ENCODE data around the gene GLS.

Gene GLS

DNA sequence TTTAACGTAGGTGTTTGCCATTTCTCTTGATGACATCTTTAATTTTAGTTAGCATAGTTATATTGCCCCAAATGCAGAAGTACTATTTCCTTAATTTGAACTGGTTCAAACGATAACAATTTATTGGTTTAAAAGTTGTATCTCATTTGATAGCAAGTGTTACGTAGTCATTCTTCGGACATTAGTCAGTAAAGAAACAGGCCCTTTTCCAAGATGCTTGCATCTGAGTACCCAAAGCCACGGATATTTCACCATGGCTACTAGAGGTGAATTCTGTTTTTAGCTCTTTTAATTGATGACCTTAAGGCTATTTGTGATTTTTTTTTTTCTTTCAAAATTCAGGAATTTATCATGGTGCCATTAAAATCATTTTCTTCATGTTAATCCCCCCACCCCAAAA is 32.1 kb downstream of the GLS start:
- Histone ChIP-seq H3K9me3 (ENCODE audit: control insufficient read depth, low read length) (no peaks in the 10 kb centered on the region), H3K4me3 (ENCODE audit: low read length) (no peak overlapping the region), H3K27me3 (replicated peaks; ENCODE audit: control insufficient read depth, insufficient read depth, low read length) (no peaks in the 10 kb centered on the region), H3K9ac (ENCODE audit: low read length) (no peak overlapping the region), H3K36me3 (ENCODE audit: control insufficient read depth, insufficient read depth, low read length, severe bottlenecking) (peaks cover 91% of the 10 kb centered on the region), H3K4me1 (ENCODE audit: control insufficient read depth, insufficient read depth, low read length) (peaks cover 41% of the 10 kb centered on the region)
- no peak for DNase-seq (ENCODE audit: low read depth)

DNA sequence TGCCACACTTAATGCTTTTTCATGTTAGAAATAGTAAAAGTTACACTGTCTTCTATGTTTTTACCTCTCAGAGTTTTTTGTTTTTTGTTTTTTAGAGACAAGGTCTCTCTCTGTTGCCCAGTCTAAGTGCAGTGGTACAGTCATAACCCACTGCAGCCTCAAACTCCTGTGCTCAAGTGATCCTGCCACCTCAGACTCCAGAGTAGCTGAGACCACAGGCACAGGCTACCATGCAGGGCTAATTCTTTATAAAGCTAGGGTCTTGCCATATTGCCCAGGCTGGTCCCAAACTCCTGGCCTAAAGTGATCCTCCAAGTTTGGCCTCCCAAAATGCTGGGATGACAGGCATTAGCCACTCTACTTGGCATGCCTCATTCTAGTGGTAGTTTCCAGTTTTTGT is 33.1 kb downstream of the GLS start:
- Histone ChIP-seq H3K4me3 (ENCODE audit: low read length) (no peak overlapping the region), H3K4me1 (ENCODE audit: control insufficient read depth, insufficient read depth, low read length) (peaks cover 41% of the 10 kb centered on the region), H3K27me3 (replicated peaks; ENCODE audit: control insufficient read depth, insufficient read depth, low read length) (no peaks in the 10 kb centered on the region), H3K36me3 (ENCODE audit: control insufficient read depth, insufficient read depth, low read length, severe bottlenecking) (peaks cover 91% of the 10 kb centered on the region), H3K9ac (ENCODE audit: low read length) (no peak overlapping the region), H3K9me3 (ENCODE audit: control insufficient read depth, low read length) (no peaks in the 10 kb centered on the region)
- DNase-seq (ENCODE audit: low read depth) = no peak

DNA sequence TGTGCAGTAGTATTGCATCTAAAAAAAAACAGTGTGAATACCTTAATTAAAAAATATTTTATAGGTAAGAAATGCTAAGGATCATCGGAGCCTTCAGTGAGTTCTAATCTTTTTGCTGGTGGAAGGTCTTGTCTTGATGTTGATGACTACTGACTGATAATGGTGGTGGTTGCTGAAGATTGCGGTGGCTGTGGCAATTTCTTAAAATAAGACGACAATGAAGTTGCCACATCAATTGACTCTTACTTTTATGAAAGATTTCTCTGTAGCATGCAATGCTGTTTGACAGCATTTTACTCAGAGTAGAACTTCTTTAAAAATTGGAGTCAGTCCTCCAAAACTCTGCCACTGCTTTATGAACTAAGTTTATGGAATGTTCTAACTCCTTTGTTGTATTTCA is 36.2 kb downstream of the GLS start:
- H3K9me3 ChIP-seq (ENCODE audit: control insufficient read depth, low read length) = no peaks in the 10 kb centered on the region
- H3K4me3 ChIP-seq (ENCODE audit: low read length) = no peak overlapping the region
- DNase-seq (ENCODE audit: low read depth) = no peak
- no peak overlapping the region for H3K9ac ChIP-seq (ENCODE audit: low read length)
- peaks cover 17% of the 10 kb centered on the region for H3K4me1 ChIP-seq (ENCODE audit: control insufficient read depth, insufficient read depth, low read length)
- H3K36me3 ChIP-seq (ENCODE audit: control insufficient read depth, insufficient read depth, low read length, severe bottlenecking) = peaks cover 97% of the 10 kb centered on the region
- no peaks in the 10 kb centered on the region for H3K27me3 ChIP-seq (replicated peaks; ENCODE audit: control insufficient read depth, insufficient read depth, low read length)

DNA sequence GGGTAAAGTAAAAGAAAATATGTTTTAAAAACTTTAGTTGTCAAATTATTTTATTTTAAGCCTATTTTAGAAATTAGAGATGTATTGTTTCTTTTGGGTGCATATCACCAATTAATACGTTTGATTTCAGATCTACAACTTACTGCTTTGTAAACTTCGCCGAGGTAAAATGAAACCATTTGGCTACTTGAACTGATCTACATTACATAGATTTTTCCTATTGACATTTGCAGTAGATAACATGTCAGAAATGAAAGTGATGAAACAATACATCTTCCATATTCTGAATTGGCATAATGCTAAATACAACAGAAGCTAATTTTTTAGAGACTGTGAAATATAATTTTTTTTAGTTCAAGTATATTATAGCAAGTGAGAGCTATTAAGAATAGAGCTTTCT is 39.5 kb downstream of the GLS start:
- Histone ChIP-seq H3K36me3 (ENCODE audit: control insufficient read depth, insufficient read depth, low read length, severe bottlenecking) (peaks cover 99% of the 10 kb centered on the region), H3K4me1 (ENCODE audit: control insufficient read depth, insufficient read depth, low read length) (no peaks in the 10 kb centered on the region), H3K9me3 (ENCODE audit: control insufficient read depth, low read length) (no peaks in the 10 kb centered on the region), H3K9ac (ENCODE audit: low read length) (no peak overlapping the region), H3K27me3 (replicated peaks; ENCODE audit: control insufficient read depth, insufficient read depth, low read length) (no peaks in the 10 kb centered on the region), H3K4me3 (ENCODE audit: low read length) (no peak overlapping the region)
- no peak for DNase-seq (ENCODE audit: low read depth)

DNA sequence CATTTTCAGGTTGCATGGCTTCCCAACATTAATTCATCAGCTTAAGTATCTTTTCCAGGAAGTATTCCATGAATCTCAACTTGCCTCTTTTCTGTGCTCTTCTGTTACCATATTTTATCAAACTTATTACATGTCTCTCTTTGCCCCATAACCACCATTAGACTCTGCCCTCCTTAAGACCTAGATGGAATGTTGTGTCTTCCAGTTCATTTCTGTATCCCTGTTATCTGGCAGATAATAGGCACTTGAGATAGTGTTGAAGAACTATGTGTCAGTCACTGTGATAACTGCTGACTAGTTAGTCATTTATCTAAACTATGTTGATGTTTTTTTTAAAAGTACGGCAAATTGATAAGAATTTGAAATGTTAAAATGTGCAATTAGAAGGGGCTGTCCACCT is 41.8 kb downstream of the GLS start:
- no peak for DNase-seq (ENCODE audit: low read depth)
- Histone ChIP-seq H3K36me3 (ENCODE audit: control insufficient read depth, insufficient read depth, low read length, severe bottlenecking) (peaks cover 100% of the 10 kb centered on the region), H3K9me3 (ENCODE audit: control insufficient read depth, low read length) (no peaks in the 10 kb centered on the region), H3K27me3 (replicated peaks; ENCODE audit: control insufficient read depth, insufficient read depth, low read length) (no peaks in the 10 kb centered on the region), H3K9ac (ENCODE audit: low read length) (no peak overlapping the region), H3K4me3 (ENCODE audit: low read length) (no peak overlapping the region), H3K4me1 (ENCODE audit: control insufficient read depth, insufficient read depth, low read length) (no peaks in the 10 kb centered on the region)

DNA sequence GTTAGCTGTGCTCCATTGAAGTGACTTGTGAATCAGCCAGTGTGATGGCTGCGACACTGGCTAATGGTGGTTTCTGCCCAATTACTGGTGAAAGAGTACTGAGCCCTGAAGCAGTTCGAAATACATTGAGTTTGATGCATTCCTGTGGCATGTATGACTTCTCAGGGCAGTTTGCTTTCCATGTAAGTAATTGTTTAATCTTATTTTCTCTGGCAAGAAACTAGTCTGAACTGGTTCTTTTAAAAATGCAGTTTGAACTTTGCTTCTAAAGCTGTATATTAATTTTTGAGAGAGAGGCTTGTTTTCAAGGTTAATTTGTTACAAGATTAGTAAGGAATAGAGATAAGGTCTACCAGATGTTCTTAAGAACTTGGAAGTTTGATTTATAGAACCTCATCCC is 46.7 kb downstream of the GLS start:
- no peak overlapping the region for H3K9ac ChIP-seq (ENCODE audit: low read length)
- DNase-seq (ENCODE audit: low read depth) = peak; percentile 78
- no peaks in the 10 kb centered on the region for H3K27me3 ChIP-seq (replicated peaks; ENCODE audit: control insufficient read depth, insufficient read depth, low read length)
- H3K9me3 ChIP-seq (ENCODE audit: control insufficient read depth, low read length) = no peaks in the 10 kb centered on the region
- H3K36me3 ChIP-seq (ENCODE audit: control insufficient read depth, insufficient read depth, low read length, severe bottlenecking) = peaks cover 96% of the 10 kb centered on the region
- H3K4me3 ChIP-seq (ENCODE audit: low read length) = no peak overlapping the region
- H3K4me1 ChIP-seq (ENCODE audit: control insufficient read depth, insufficient read depth, low read length) = no peaks in the 10 kb centered on the region

DNA sequence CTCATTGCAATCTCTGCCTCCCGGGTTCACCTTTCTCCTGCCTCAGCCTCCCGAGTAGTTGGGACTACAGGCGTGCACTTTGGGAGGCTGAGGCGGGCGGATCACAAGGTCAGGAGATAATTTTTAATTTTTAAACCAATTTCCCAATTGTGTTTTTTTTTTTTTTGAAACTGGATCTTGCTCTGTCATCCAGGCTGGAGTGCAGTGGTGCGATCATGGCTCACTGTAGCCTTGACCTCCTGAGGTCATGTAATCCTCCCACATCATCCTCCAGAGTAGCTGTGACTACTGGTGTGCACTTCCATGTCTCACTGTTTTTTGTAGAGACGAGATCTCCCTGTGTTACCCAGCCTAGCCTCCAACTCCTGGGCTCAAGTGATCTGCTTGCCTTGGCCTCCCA is 49.3 kb downstream of the GLS start:
- Histone ChIP-seq H3K36me3 (ENCODE audit: control insufficient read depth, insufficient read depth, low read length, severe bottlenecking) (peaks cover 94% of the 10 kb centered on the region), H3K9ac (ENCODE audit: low read length) (no peak overlapping the region), H3K9me3 (ENCODE audit: control insufficient read depth, low read length) (no peaks in the 10 kb centered on the region), H3K4me3 (ENCODE audit: low read length) (no peak overlapping the region), H3K4me1 (ENCODE audit: control insufficient read depth, insufficient read depth, low read length) (no peaks in the 10 kb centered on the region), H3K27me3 (replicated peaks; ENCODE audit: control insufficient read depth, insufficient read depth, low read length) (no peaks in the 10 kb centered on the region)
- DNase-seq (ENCODE audit: low read depth) = no peak

DNA sequence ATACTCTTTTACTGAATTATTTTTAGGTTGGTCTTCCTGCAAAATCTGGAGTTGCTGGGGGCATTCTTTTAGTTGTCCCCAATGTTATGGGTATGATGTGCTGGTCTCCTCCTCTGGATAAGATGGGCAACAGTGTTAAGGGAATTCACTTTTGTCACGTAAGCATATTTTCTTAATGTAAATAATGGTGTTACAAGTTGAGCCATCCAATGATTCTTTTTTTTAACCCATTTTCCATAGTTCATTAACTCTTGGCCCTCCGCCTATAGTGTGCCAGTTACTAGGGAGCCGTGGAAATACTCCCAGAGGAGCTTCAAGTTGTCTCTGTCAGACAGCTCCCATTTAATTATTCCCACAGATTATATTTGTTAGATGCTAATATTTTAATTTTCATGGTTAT is 49.8 kb downstream of the GLS start:
- no peak overlapping the region for H3K9ac ChIP-seq (ENCODE audit: low read length)
- H3K4me3 ChIP-seq (ENCODE audit: low read length) = no peak overlapping the region
- no peaks in the 10 kb centered on the region for H3K4me1 ChIP-seq (ENCODE audit: control insufficient read depth, insufficient read depth, low read length)
- no peaks in the 10 kb centered on the region for H3K27me3 ChIP-seq (replicated peaks; ENCODE audit: control insufficient read depth, insufficient read depth, low read length)
- no peaks in the 10 kb centered on the region for H3K9me3 ChIP-seq (ENCODE audit: control insufficient read depth, low read length)
- DNase-seq (ENCODE audit: low read depth) = no peak
- peaks cover 94% of the 10 kb centered on the region for H3K36me3 ChIP-seq (ENCODE audit: control insufficient read depth, insufficient read depth, low read length, severe bottlenecking)

DNA sequence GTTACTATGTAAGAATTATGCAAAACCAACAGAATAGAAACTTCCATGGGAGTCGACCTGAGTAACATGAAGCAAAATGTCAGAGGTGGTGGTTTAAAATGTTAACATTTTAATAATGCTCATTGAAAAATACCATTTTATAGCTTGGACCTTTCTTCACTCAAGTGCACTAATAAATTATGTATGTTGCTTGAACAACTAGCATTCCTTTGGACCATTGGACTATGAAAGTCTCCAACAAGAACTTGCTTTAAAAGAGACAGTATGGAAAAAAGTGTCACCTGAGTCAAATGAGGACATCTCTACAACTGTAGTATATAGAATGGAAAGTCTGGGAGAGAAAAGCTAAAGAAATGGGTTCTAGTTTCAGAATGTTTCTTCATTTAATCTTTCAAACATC is 51.9 kb downstream of the GLS start:
- Histone ChIP-seq H3K4me1 (ENCODE audit: control insufficient read depth, insufficient read depth, low read length) (peaks cover 7% of the 10 kb centered on the region), H3K36me3 (ENCODE audit: control insufficient read depth, insufficient read depth, low read length, severe bottlenecking) (peaks cover 89% of the 10 kb centered on the region), H3K9me3 (ENCODE audit: control insufficient read depth, low read length) (no peaks in the 10 kb centered on the region), H3K9ac (ENCODE audit: low read length) (no peak overlapping the region), H3K27me3 (replicated peaks; ENCODE audit: control insufficient read depth, insufficient read depth, low read length) (no peaks in the 10 kb centered on the region), H3K4me3 (ENCODE audit: low read length) (no peak overlapping the region)
- no peak for DNase-seq (ENCODE audit: low read depth)

DNA sequence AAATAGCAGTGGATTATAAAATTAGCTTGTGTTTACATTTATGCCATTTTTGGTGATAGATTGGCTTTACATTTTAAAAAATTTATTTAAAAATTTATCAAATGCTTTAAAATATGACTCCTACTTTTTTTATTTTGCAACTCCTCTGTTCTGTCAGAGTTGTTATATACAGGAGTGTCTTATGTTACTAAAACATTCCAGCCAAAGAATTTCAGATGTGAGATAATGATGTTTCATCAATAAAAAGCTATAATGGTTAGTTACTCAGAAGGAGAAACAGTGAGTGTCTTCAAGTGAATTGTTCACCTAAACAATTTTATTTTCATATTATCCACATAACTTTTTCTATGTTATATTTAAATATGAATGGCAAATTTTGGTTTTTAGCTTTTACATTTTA is 52.7 kb downstream of the GLS start:
- H3K27me3 ChIP-seq (replicated peaks; ENCODE audit: control insufficient read depth, insufficient read depth, low read length) = no peaks in the 10 kb centered on the region
- no peaks in the 10 kb centered on the region for H3K9me3 ChIP-seq (ENCODE audit: control insufficient read depth, low read length)
- H3K9ac ChIP-seq (ENCODE audit: low read length) = no peak overlapping the region
- H3K4me3 ChIP-seq (ENCODE audit: low read length) = no peak overlapping the region
- no peak for DNase-seq (ENCODE audit: low read depth)
- peaks cover 83% of the 10 kb centered on the region for H3K36me3 ChIP-seq (ENCODE audit: control insufficient read depth, insufficient read depth, low read length, severe bottlenecking)
- peaks cover 15% of the 10 kb centered on the region for H3K4me1 ChIP-seq (ENCODE audit: control insufficient read depth, insufficient read depth, low read length)

DNA sequence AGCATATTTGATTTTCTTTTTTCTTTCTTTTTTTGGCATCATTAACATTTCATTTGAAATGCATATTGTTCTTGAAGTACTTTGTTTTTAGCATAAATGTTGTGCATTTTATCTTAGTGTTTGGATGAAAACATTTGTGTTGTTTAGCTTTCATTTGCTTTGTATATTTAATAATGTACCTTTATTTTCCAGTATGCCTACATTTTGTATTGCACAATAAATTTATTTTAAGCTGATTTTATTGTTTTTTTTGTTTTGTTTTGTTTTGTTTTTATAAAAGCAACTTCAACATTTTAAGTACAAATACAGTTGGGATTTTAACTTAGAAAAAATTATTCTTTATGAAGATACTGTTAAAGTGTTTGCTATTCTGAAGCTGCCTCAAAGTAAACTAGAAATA is 54.4 kb downstream of the GLS start:
- peaks cover 68% of the 10 kb centered on the region for H3K36me3 ChIP-seq (ENCODE audit: control insufficient read depth, insufficient read depth, low read length, severe bottlenecking)

DNA sequence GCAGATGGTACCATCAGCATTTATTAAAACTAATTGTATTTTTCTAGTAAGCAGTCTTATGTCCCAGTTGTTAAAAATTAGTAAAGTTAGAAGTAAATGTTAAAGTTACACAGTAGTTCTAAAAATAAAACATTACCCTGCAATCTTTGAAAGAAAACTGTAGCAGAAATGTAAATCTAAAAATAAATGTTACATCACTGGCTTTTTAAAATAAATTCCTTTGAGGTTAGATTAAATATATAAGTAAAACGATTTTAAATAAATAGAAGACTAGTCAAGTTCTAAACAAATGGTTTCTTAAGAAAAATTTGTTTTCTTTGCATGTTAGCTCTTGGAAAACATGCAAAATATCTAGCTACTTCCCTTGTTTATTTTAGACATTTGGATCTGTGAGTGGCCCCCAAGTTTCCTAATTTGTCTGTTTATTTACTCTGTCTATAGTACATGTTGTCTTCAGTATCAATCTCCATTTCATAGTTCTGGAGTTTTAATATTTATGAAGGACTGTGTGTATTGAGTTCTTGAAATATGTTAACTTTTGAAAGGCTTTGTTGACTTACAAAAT is 58.2 kb downstream of the GLS start:
- peak; percentile 58 for DNase-seq (ENCODE audit: low read depth)
- H3K4me3 ChIP-seq (ENCODE audit: low read length) = peak overlapping the region; percentile 48
- no peaks in the 10 kb centered on the region for H3K9me3 ChIP-seq (ENCODE audit: control insufficient read depth, low read length)
- H3K36me3 ChIP-seq (ENCODE audit: control insufficient read depth, insufficient read depth, low read length, severe bottlenecking) = peaks cover 34% of the 10 kb centered on the region
- H3K4me1 ChIP-seq (ENCODE audit: control insufficient read depth, insufficient read depth, low read length) = peaks cover 41% of the 10 kb centered on the region
- peak overlapping the region; percentile 56 for H3K9ac ChIP-seq (ENCODE audit: low read length)
- no peaks in the 10 kb centered on the region for H3K27me3 ChIP-seq (replicated peaks; ENCODE audit: control insufficient read depth, insufficient read depth, low read length)

More for the DNA sequence above, 54.4 kb downstream of the GLS start:
- Histone ChIP-seq H3K4me1 (ENCODE audit: control insufficient read depth, insufficient read depth, low read length) (peaks cover 32% of the 10 kb centered on the region), H3K4me3 (ENCODE audit: low read length) (no peak overlapping the region), H3K27me3 (replicated peaks; ENCODE audit: control insufficient read depth, insufficient read depth, low read length) (no peaks in the 10 kb centered on the region), H3K9me3 (ENCODE audit: control insufficient read depth, low read length) (no peaks in the 10 kb centered on the region), H3K9ac (ENCODE audit: low read length) (no peak overlapping the region)
- no peak for DNase-seq (ENCODE audit: low read depth)

Measured in adipocyte (in vitro differentiated cells).